HCT116 (cell line): Measurements from ENCODE around the gene RAI1. TPM values are rescaled to one million over a fixed set of nuclear protein-coding genes. Genes with fewer than 3 reads are reported as not detected.
A peak's percentile ranks its signal among the peaks of the same experiment; 100 is the strongest.

Experiments
- ATAC-seq: fragments of 200-7000 bp; cut with Tn5 transposase; 2 replicates; pipeline ENCODE4 v1.9.1; 2020; ENCODE audit warnings: mild to moderate bottlenecking, moderate library complexity
- BruUV-seq: library from RNA; stranded (reverse); fragments of 400-500 nt; replicated peaks from 2 replicates; lab custom pipeline; 2021; lab: Mats Ljungman, UMichigan
- CTCF ChIA-PET: fragments of 300-600 bp; sonication (Branson Sonifier 250); formaldehyde crosslinking; loops from one replicate; lab custom pipeline; 2021; ENCODE audit warnings: antibody characterized with exemption; lab: Charles Lee
- POLR2A ChIA-PET: fragments of 300-600, 350-600 bp; sonication (Branson Sonifier 250); formaldehyde crosslinking; loops from one replicate; lab custom pipeline; 2021; ENCODE audit warnings: antibody characterized with exemption; lab: Charles Lee
- RAD21 ChIA-PET, 2 experiments: fragments of 300-600 bp; sonication (Branson Sonifier 250); formaldehyde crosslinking; loops; one replicate each; lab custom pipeline; 2023; ENCODE audit warnings: low total read pairs in 2 of 2; ENCODE audit not compliant: uncharacterized antibody in 2 of 2, unreplicated experiment in 2 of 2, low non-redundant PET in 1 of 2; lab: Charles Lee
- DNase-seq: peaks from one replicate; pipeline ENCODE4 v3.0.0-alpha.2; 2010; ENCODE audit warnings: low read depth, low spot score
- H2AFZ ChIP-seq: fragments of 200-600 bp; shearing (Covaris generic), sonication (generic); 2 replicates; pipeline ENCODE4 v1.6.1; 2017; ENCODE audit warnings: low read depth, mixed run types, mixed read lengths, antibody characterized with exemption, low read length; ENCODE audit not compliant: poor library complexity, severe bottlenecking
- H3K27ac ChIP-seq: 2 replicates; pipeline ENCODE4 v1.5.1; 2012; ENCODE audit warnings: low read depth, low read length
- H3K27me3 ChIP-seq: fragments of 200-600 bp; sonication (generic); 2 replicates; pipeline ENCODE4 v1.6.1; 2016; ENCODE audit warnings: mixed run types, low read length, mixed read lengths; ENCODE audit not compliant: insufficient read depth
- H3K36me3 ChIP-seq, 2 experiments: fragments of 200-500 bp in 1 of 2; fragments of 200-600 bp in 1 of 2; sonication (Bioruptor generic) in 1 of 2; sonication (generic) in 1 of 2; 2 replicates each; pipeline versions ENCODE4 v1.5.1 to v1.6.1; 2014 to 2016; ENCODE audit warnings: low read length in 2 of 2, inconsistent platforms in 1 of 2, mixed read lengths in 1 of 2, mixed run types in 1 of 2; ENCODE audit not compliant: insufficient read depth in 2 of 2, control insufficient read depth in 1 of 2
- H3K4me1 ChIP-seq, 2 experiments: fragments of 200-600 bp in 1 of 2; sonication (generic) in 1 of 2; 2 replicates each; pipeline versions ENCODE4 v1.5.1 to v1.6.1; 2012 to 2017; ENCODE audit warnings: low read length in 2 of 2, inconsistent platforms in 1 of 2, mild to moderate bottlenecking in 1 of 2, mixed read lengths in 1 of 2, mixed run types in 1 of 2, moderate library complexity in 1 of 2; ENCODE audit not compliant: insufficient read depth in 2 of 2, control insufficient read depth in 1 of 2
- H3K4me2 ChIP-seq: fragments of 200-600 bp; sonication (generic); 2 replicates; pipeline ENCODE4 v1.6.1; 2017; ENCODE audit warnings: mixed run types, low read length, mixed read lengths
- H3K4me3 ChIP-seq, 2 experiments: fragments of 200-600 bp in 1 of 2; sonication (generic) in 1 of 2; replicated peaks in 1 of 2; 2 replicates each; pipeline ENCODE4 v1.5.1; 2011 to 2016; ENCODE audit warnings: low read length in 2 of 2, control low read depth in 1 of 2, low read depth in 1 of 2, mild to moderate bottlenecking in 1 of 2, mixed read lengths in 1 of 2, mixed run types in 1 of 2
- H3K79me2 ChIP-seq: fragments of 200-600 bp; sonication (generic); 2 replicates; pipeline ENCODE4 v1.6.1; 2017; ENCODE audit warnings: mild to moderate bottlenecking, mixed run types, low read length, moderate library complexity, mixed read lengths; ENCODE audit not compliant: insufficient read depth
- H3K9ac ChIP-seq: fragments of 200-600 bp; sonication (generic); 2 replicates; pipeline ENCODE4 v1.6.1; 2016; ENCODE audit warnings: low read length, mixed read lengths
- H3K9me2 ChIP-seq: fragments of 200-600 bp; sonication (generic), shearing (Covaris generic); 2 replicates; pipeline ENCODE4 v1.6.1; 2017; ENCODE audit warnings: mixed run types, mild to moderate bottlenecking, moderate library complexity; ENCODE audit not compliant: insufficient read depth
- H3K9me3 ChIP-seq, 2 experiments: fragments of 200-500 bp in 1 of 2; fragments of 200-600 bp in 1 of 2; sonication (Bioruptor generic) in 1 of 2; sonication (generic) in 1 of 2; 2 replicates each; pipeline ENCODE4 v1.6.1; 2014 to 2017; ENCODE audit warnings: low read length in 2 of 2, mixed read lengths in 2 of 2, inconsistent platforms in 1 of 2, low read depth in 1 of 2, mild to moderate bottlenecking in 1 of 2, mixed run types in 1 of 2, moderate library complexity in 1 of 2; ENCODE audit not compliant: control insufficient read depth in 1 of 2, insufficient read depth in 1 of 2
- H4K20me1 ChIP-seq: fragments of 200-600 bp; sonication (generic), shearing (Covaris generic); 2 replicates; pipeline ENCODE4 v1.6.1; 2017; ENCODE audit warnings: mixed run types, mild to moderate bottlenecking, moderate library complexity; ENCODE audit not compliant: insufficient read depth
- ATF3 ChIP-seq: IDR thresholded peaks from 2 replicates; pipeline ENCODE4 v1.6.1; 2012
- CTCF ChIP-seq, 3 experiments: fragments of 200-600 bp in 1 of 3; sonication (generic) in 1 of 3; IDR thresholded peaks in 2 of 3; conservative IDR thresholded peaks in 1 of 3; 2 replicates each; pipeline ENCODE4 v1.5.1; 2012 to 2017; ENCODE audit warnings: low read depth in 2 of 3, low read length in 2 of 3, antibody characterized with exemption in 1 of 3, borderline replicate concordance in 1 of 3, control low read depth in 1 of 3, mild to moderate bottlenecking in 1 of 3, mixed read lengths in 1 of 3, mixed run types in 1 of 3, moderate library complexity in 1 of 3; ENCODE audit not compliant: insufficient read depth in 1 of 3
- EGR1 ChIP-seq: IDR thresholded peaks from 2 replicates; pipeline ENCODE4 v1.6.1; 2012; ENCODE audit warnings: low read depth
- EZH2phosphoT487 ChIP-seq: fragments of 200-600 bp; IDR thresholded peaks from 2 replicates; pipeline ENCODE4 v1.6.1; 2018; ENCODE audit warnings: antibody characterized with exemption, borderline replicate concordance
- JUND ChIP-seq: IDR thresholded peaks from 2 replicates; pipeline ENCODE4 v1.6.1; 2012
- MAX ChIP-seq: IDR thresholded peaks from 2 replicates; pipeline ENCODE4 v1.6.1; 2012
- POLR2A ChIP-seq: IDR thresholded peaks from 2 replicates; pipeline ENCODE4 v1.7.0; 2011; ENCODE audit warnings: borderline replicate concordance; ENCODE audit not compliant: insufficient read depth, insufficient read length; ENCODE audit errors: extremely low read depth
- POLR2AphosphoS5 ChIP-seq: IDR thresholded peaks from 2 replicates; pipeline ENCODE4 v1.6.1; 2011; ENCODE audit warnings: mild to moderate bottlenecking, low read depth, low read length, moderate library complexity
- RAD21 ChIP-seq: IDR thresholded peaks from 2 replicates; pipeline ENCODE4 v1.6.1; 2012; ENCODE audit warnings: low read depth, mild to moderate bottlenecking
- REST ChIP-seq: IDR thresholded peaks from 2 replicates; pipeline ENCODE4 v1.6.1; 2012; ENCODE audit warnings: low read depth
- SIN3A ChIP-seq: IDR thresholded peaks from 2 replicates; pipeline ENCODE4 v1.6.1; 2012; ENCODE audit warnings: low read depth
- SP1 ChIP-seq: IDR thresholded peaks from 2 replicates; pipeline ENCODE4 v1.6.1; 2012; ENCODE audit warnings: low read depth
- SRF ChIP-seq: IDR thresholded peaks from 2 replicates; pipeline ENCODE4 v1.6.1; 2012; ENCODE audit warnings: low read depth
- TCF7L2 ChIP-seq: IDR thresholded peaks from 2 replicates; pipeline ENCODE4 v1.7.0; 2011; ENCODE audit warnings: borderline replicate concordance, inconsistent platforms; ENCODE audit not compliant: insufficient read depth, insufficient read length; ENCODE audit errors: extremely low read depth
- ZBTB33 ChIP-seq: IDR thresholded peaks from 2 replicates; pipeline ENCODE4 v1.6.1; 2011; ENCODE audit warnings: mild to moderate bottlenecking, low read length, moderate library complexity; ENCODE audit not compliant: insufficient replicate concordance; ENCODE audit errors: extremely low read depth
- ZFX ChIP-seq: fragments of 450-650 bp; IDR thresholded peaks from 2 replicates; pipeline ENCODE4 v1.6.1; 2017
- intact Hi-C: fragments of 100-400 bp; cut with micrococcal nuclease; formaldehyde crosslinking; loops from 2 replicates; pipeline ENCODE4 v1.10.0; 2022
- total RNA-seq: library from RNA; stranded (reverse); gene quantifications from one replicate; pipeline ENCODE4 v1.2.1, GENCODE V29; 2021; ENCODE audit not compliant: unreplicated experiment

Gene RAI1
- total RNA-seq, 1 experiment from 2014 or later = 38.5 TPM

- CTCF ChIA-PET = no interaction called here
- DNase-seq = no peak
- peak overlapping the region; percentile 98; the same call in 1 of the 2 replicates for H3K27ac ChIP-seq
- no peaks in the 10 kb centered on the region for H3K36me3 ChIP-seq
- BruUV-seq = no TSS peak
- no peak for ATAC-seq
- no peaks in the 10 kb centered on the region for H4K20me1 ChIP-seq
- no peak overlapping the region for H3K4me3 ChIP-seq
- H3K4me1 ChIP-seq = peaks cover 49 to 58% of the 10 kb centered on the region in 2 experiments
- H3K27me3 ChIP-seq = no peaks in the 10 kb centered on the region
- no peaks in the 10 kb centered on the region for H3K9me3 ChIP-seq
- intact Hi-C loops = no loop called here
- TF ChIP-seq SRF (no peak), SP1 (no peak), POLR2AphosphoS5 (no peak), POLR2A (no peak), JUND (no peak), EGR1 (no peak), RAD21 (no peak), EZH2phosphoT487 (no peak), ATF3 (no peak), ZBTB33 (no peak), REST (no peak), CTCF (IDR thresholded peaks at IDR 0.05 in 2 of 3, conservative IDR thresholded peaks at IDR 0.05 in 1 of 3; ENCODE audit: borderline replicate concordance in 1 of 3, insufficient read depth in 1 of 3, low read depth in 2 of 3, low read length in 2 of 3) (no peak), SIN3A (no peak), MAX (no peak), ZFX (no peak), TCF7L2 (no peak)
- TF ChIP-seq, all 23 proteins: peak for 0
- Histone ChIP-seq H3K9me2 (no peaks in the 10 kb centered on the region), H3K9ac (no peak overlapping the region), H2AFZ (no peak overlapping the region), H3K79me2 (peaks cover 6% of the 10 kb centered on the region; the same call in 1 of the 2 replicates), H3K4me2 (no peak overlapping the region)
- POLR2A ChIA-PET = no interaction called here
- RAD21 ChIA-PET = no interaction called here
Measured at GRCh38 chr17:17842111-17842876, 161.0 kb downstream of the RAI1 start.
